NCI-H1105 treated with DMSO at 0.1 percent for 48 hours (cell line): ENCODE results near the gene CARD9.

ENCODE experiments used
- DNase-seq: peaks from one replicate; lab custom pipeline; 2025; lab: John Stamatoyannopoulos, UW

Gene CARD9

DNA sequence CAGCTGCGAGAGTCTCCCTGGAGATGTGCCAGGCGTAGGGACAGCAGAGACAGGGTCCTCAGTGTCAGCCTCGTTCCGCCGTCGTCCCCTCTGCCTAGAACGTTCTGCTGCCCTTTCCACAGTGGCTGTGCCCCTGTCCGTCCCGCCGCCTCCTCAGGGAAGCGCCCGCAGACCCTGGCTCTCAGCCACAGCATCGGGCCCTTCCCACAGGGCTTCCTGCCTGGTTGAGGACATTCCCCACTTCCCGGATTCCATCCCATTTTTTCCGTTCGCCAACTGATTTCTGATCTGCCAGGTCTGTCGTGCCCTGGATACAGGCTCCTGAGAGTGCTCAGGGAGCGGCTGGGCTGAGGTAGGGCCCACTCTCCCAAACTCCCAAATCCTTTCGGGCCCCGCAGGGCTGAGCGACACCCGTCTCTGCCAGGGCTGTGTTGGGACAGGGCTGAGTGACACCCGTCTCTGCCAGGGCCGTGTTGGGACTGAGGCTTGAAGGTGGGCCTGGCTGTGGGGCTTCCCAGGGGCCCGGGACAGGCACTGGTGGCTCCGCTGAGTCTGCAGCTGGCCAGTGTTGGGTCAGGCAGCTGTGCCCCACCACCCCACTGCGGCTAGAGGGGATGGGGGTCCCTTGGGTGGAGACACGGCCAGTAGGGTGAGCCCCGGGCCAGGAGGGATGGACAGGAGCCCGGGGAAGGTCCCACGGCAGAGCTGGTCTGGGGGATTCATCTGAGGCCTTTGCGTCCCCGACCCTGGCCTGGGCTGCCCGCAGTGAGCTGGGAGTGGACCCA lies 25.8 kb downstream of the CARD9 start:
- no peak for DNase-seq

DNA sequence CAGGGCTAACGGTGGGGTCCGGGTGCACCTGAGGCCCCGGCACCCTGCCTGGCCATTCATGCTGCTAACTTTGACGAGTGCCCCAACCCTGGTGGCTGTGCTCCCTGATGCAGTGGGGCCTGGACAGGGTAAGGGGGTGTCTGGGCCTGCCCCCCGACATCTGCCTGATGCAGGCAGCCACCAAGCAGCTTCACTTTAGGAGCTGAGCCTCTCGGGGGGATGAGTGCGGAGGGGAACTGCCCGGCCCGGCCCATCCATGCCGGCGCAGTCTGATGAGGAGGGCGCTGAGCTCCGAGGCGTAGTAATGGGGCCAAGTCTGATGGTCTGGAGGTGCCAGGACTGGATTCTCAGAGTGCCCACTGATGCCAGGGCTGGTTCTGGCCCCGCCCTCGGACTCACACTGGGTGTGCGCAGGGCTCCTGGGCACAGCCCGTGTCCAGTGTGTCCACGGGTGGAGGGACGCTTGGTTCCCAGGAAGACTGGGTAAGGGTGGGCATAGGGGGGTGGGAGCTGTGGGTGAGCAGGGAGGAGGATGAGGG lies 26.5 kb downstream of the CARD9 start:
- DNase-seq: no peak

GRCh38 chr9:136346157-136346481 lies 27.4 kb downstream of the CARD9 start:
- DNase-seq: no peak

DNA sequence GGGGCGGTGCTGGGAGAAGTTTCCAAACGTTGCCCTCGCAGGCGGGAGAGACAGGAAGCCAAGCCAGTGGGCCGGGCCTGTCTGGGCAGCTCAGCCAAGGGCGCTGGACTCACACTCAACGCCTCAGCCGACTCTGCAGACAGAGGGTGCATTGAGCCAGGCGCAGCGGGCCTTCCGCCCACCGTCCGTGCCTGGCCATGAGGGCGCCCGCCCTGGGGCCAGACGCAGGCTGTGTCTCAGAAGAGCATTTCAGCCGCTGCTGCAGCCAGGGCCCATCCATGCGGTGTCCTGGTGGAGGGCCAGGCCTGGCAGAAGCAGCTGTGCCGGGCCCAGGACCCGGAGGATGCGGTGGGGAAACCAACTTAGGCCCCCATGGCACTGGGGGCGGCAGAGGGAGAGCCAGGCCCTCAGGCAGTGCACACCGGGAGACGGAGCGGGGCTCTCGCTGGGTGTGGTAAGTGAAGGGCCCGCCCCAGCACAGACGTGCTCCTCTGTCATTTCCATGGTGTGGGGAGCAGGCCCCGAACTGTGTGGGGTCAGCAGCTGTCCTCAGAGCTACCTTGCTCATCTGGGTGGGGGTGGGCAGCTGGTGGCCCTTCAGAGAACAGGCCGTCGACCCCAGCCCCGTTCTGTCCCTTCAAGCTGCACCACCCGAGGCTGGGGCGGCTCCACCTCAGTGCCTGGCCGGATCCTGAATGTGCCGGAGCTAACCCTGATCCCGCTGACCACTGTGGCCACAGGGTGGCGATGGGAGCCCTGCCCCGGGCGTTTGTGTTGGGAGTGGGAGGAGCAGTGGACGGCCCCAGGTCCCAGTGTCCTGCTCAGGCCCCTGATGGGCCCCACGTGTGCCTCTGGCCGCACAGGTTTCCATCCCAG lies 27.9 kb downstream of the CARD9 start:
- DNase-seq: no peak

GRCh38 chr9:136344544-136345280 lies 28.8 kb downstream of the CARD9 start:
- no peak for DNase-seq

DNA sequence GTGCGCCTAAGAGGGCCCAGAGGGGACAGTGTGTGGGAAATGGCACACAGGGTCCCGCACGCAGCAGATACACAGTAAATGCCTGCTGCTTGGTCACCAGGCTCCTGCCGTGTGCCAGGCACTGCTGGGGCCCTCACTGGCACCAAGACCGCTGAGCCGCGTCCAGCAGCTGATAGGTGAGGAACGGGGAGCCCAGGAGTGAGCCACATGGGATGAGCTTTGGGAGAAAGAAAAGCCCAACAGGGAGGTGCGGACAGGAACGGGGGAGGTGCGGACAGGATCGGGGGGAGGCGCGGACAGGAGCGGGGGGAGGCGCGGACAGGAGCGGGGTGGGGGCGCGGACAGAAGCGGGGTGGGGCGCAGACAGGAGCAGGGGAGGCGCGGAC lies 29.6 kb downstream of the CARD9 start:
- no peak for DNase-seq

GRCh38 chr9:136343121-136343883 lies 30.2 kb downstream of the CARD9 start:
- DNase-seq: no peak

GRCh38 chr9:136342181-136343120 lies 31.0 kb downstream of the CARD9 start:
- no peak for DNase-seq

DNA sequence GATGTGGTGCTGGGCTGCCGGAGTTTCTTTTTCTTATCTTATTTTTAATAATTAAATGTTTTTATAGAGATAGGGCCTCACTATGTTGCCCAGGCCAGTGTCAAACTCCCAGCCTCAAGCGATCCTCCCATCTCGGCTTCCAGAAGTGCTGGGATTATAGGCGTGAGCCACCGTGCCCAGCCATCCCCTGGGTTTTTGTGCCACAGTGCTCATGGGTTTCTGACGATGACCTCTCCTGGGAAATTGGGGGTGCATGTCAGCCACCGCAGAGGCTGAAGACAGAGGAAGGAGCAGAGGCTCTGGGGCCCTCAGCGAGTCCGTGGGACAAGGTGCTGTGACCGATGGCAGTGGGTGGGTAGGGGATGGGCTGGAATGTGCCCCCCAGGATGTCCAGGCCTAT lies 31.7 kb downstream of the CARD9 start:
- no peak for DNase-seq

GRCh38 chr9:136341042-136341655 lies 32.3 kb downstream of the CARD9 start:
- DNase-seq: no peak

GRCh38 chr9:136340356-136341041 lies 33.0 kb downstream of the CARD9 start:
- DNase-seq: no peak

GRCh38 chr9:136339958-136340310 lies 33.5 kb downstream of the CARD9 start:
- DNase-seq: no peak

- no peak for DNase-seq
Observed at GRCh38 chr9:136339173-136339957, 34.1 kb downstream of the CARD9 start.

DNA sequence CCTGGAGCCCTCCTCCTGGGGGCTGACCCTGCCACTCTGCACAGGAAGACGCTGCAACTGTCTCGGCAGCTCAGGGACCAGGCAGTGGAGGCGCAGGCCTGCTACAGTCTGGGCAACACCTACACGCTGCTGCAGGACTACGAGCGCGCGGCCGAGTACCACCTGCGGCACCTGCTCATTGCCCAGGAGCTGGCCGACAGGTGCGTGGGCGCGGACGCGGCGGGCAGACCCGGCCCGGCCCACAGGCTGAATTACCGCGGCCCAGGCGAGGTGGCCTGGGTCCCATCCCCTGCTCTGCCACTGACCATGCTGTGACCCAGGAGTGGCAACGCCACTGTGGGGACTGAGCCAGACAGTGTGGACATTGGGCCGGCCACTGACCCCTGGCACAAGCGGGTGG lies 35.0 kb downstream of the CARD9 start:
- DNase-seq: no peak

DNA sequence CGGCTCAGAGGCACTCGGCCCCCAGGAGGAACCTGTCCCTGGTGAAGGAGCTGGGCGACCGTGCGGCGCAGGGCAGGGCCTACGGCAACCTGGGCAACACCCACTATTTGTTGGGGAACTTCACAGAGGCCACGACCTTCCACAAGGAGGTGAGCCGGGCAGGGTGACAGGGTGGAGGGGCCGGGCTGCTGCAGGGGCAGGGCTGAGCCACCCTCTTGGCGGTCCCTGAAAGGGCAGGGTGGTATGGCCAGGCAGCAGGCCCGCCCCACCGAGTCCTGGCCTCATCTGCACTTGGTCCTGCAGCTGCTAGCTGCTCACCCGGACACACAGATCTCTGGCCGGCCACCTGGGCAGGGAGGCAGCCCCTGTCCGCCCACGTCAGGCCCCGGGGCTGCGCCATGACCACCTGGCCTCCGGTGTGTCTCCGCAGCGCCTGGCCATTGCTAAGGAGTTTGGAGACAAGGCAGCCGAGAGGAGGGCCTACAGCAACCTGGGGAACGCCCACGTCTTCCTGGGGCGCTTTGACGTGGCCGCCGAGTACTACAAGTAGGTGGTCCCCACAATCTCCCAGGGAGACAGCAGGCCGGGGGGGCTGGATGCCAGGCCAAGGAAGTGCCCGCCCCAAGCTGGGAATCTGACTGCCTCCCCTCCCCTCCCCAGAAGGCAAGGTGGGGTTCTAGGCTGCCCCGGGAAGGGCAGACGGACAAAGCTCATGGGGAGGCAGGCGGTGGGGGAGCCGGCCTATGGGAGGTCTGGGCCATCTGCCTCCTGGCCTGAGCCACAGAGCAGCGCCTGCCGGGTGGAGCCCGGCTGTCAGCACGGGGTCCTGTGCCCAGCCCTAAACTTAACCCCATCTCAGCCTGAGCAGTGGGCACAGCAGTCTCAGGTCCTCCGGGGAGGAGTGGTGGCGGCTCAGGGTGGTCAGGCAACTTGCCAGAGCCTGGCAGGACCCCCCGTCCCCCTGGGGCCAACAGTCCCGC lies 35.8 kb downstream of the CARD9 start:
- DNase-seq: no peak

DNA sequence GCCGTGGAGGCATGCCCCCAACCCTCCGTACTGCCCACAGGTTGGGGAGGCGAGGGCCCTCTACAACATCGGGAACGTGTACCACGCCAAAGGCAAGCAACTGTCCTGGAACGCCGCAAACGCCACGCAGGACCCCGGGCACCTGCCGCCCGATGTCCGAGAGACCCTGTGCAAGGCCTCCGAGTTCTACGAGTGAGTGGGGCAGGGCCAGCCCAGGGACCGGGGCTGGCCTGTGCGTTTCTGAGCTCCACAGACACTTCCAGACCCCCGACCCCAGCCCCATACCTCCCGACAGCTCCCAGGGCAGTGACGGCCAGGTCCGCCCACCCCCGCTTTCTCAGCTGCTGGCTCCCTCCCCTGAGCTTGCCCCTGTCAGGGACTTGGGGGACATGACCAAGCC lies 36.6 kb downstream of the CARD9 start:
- DNase-seq: no peak

- DNase-seq: no peak
Observed at GRCh38 chr9:136336156-136336870, 37.2 kb downstream of the CARD9 start.
